GM23338 (cell line): ENCODE results near the gene CCDC174. TPM values are rescaled to one million over a fixed set of nuclear protein-coding genes. Genes with fewer than 3 reads are reported as not detected.

ENCODE experiments used
- ATAC-seq: fragments of 200-7000 bp; cut with Tn5 transposase; 3 replicates; pipeline ENCODE4 v1.9.1; 2020
- DNase-seq: peaks from one replicate; pipeline ENCODE4 v3.0.0-alpha.2; 2015; ENCODE audit warnings: low spot score
- H2AFZ ChIP-seq: fragments of 200-600 bp; sonication (generic); 2 replicates; pipeline ENCODE4 v1.8.0; 2016; ENCODE audit warnings: antibody characterized with exemption, mild to moderate bottlenecking, moderate library complexity
- H3F3A ChIP-seq: fragments of 200-600 bp; sonication (generic); replicated peaks from 2 replicates; pipeline ENCODE4 v1.8.0; 2017; ENCODE audit warnings: antibody characterized with exemption, mixed run types, low read depth
- H3K27ac ChIP-seq: fragments of 200-600 bp; sonication (generic); 2 replicates; pipeline ENCODE4 v1.6.1; 2016; ENCODE audit warnings: low read depth
- H3K27me3 ChIP-seq: fragments of 200-600 bp; sonication (generic); 2 replicates; pipeline ENCODE4 v1.8.0; 2016; ENCODE audit warnings: mild to moderate bottlenecking, mixed run types, moderate library complexity; ENCODE audit not compliant: insufficient read depth
- H3K36me3 ChIP-seq: fragments of 200-600 bp; sonication (generic); 2 replicates; pipeline ENCODE4 v1.8.0; 2016; ENCODE audit warnings: mild to moderate bottlenecking; ENCODE audit not compliant: insufficient read depth
- H3K4me1 ChIP-seq: fragments of 200-600 bp; sonication (generic); 2 replicates; pipeline ENCODE4 v1.8.0; 2016; ENCODE audit warnings: mild to moderate bottlenecking, moderate library complexity; ENCODE audit not compliant: insufficient read depth
- H3K4me2 ChIP-seq: fragments of 200-600 bp; sonication (generic); 2 replicates; pipeline ENCODE4 v1.7.1; 2017; ENCODE audit warnings: mixed run types
- H3K4me3 ChIP-seq: fragments of 200-600 bp; sonication (generic); 2 replicates; pipeline ENCODE4 v1.6.1; 2016; ENCODE audit warnings: mixed run types
- H3K79me2 ChIP-seq: fragments of 200-600 bp; sonication (generic); replicated peaks from 2 replicates; pipeline ENCODE4 v1.8.0; 2017; ENCODE audit warnings: mild to moderate bottlenecking; ENCODE audit not compliant: insufficient read depth
- H3K9me2 ChIP-seq: fragments of 200-600 bp; sonication (generic); 2 replicates; pipeline ENCODE4 v1.8.0; 2017; ENCODE audit not compliant: insufficient read depth
- H4K20me1 ChIP-seq: fragments of 200-600 bp; sonication (generic); replicated peaks from 2 replicates; pipeline ENCODE4 v1.8.0; 2017; ENCODE audit warnings: mild to moderate bottlenecking; ENCODE audit not compliant: insufficient read depth
- H3K27ac Mint-ChIP-seq: 2 replicates; pipeline ENCODE4 v1.8.0; 2020; ENCODE audit warnings: inconsistent platforms, mild to moderate bottlenecking, moderate library complexity, mixed read lengths
- H3K27me3 Mint-ChIP-seq: 3 replicates; pipeline ENCODE4 v1.8.0; 2022; ENCODE audit warnings: low read depth, mild to moderate bottlenecking, moderate library complexity, mixed read lengths, inconsistent platforms; ENCODE audit not compliant: insufficient read depth, poor library complexity
- H3K36me3 Mint-ChIP-seq: 3 replicates; pipeline ENCODE4 v1.8.0; 2021; ENCODE audit warnings: low read depth, mild to moderate bottlenecking, inconsistent platforms, moderate library complexity, mixed read lengths
- H3K4me1 Mint-ChIP-seq: 3 replicates; pipeline ENCODE4 v1.8.0; 2020; ENCODE audit warnings: mild to moderate bottlenecking, inconsistent platforms, mixed read lengths
- H3K4me3 Mint-ChIP-seq: 3 replicates; pipeline ENCODE4 v1.8.0; 2021; ENCODE audit warnings: moderate library complexity, mild to moderate bottlenecking, inconsistent platforms, mixed read lengths
- H3K9me3 Mint-ChIP-seq: 3 replicates; pipeline ENCODE4 v1.8.0; 2020; ENCODE audit warnings: moderate library complexity, mild to moderate bottlenecking, inconsistent platforms, mixed read lengths
- CREB1 ChIP-seq: fragments of 250-450 bp; sonication (Bioruptor Pico); IDR thresholded peaks from 2 replicates; pipeline ENCODE4 v1.5.0; 2020; ENCODE audit warnings: low read depth, mild to moderate bottlenecking, moderate library complexity
- CTCF ChIP-seq, 2 experiments: fragments of 200-600 bp in 1 of 2; sonication (generic) in 1 of 2; conservative IDR thresholded peaks; 2 replicates each; pipeline versions ENCODE4 v1.5.1 to v1.6.1; 2016 to 2017; ENCODE audit warnings: antibody characterized with exemption in 2 of 2, low read depth in 2 of 2, mild to moderate bottlenecking in 2 of 2, moderate library complexity in 1 of 2
- ETS1 ChIP-seq: IDR thresholded peaks from 2 replicates; pipeline ENCODE4 v1.6.1; 2016; ENCODE audit warnings: antibody characterized with exemption
- EZH2 ChIP-seq: fragments of 200-600 bp; sonication (generic); IDR thresholded peaks from one replicate; pipeline ENCODE4 v1.8.0; 2017; ENCODE audit warnings: antibody characterized with exemption, mild to moderate bottlenecking, low read depth; ENCODE audit not compliant: unreplicated experiment
- EZH2phosphoT487 ChIP-seq: fragments of 200-600 bp; sonication (generic); IDR thresholded peaks from one replicate; pipeline ENCODE4 v1.8.1; 2018; ENCODE audit warnings: antibody characterized with exemption; ENCODE audit not compliant: unreplicated experiment
- JUNB ChIP-seq: IDR thresholded peaks from one replicate; pipeline ENCODE4 v1.6.1; 2016; ENCODE audit warnings: antibody characterized with exemption; ENCODE audit not compliant: unreplicated experiment
- POLR2AphosphoS5 ChIP-seq: IDR thresholded peaks from 2 replicates; pipeline ENCODE4 v1.6.1; 2016; ENCODE audit warnings: antibody characterized with exemption, low read depth
- REST ChIP-seq: IDR thresholded peaks from one replicate; pipeline ENCODE4 v1.6.1; 2018; ENCODE audit warnings: antibody characterized with exemption; ENCODE audit not compliant: unreplicated experiment
- STAT1 ChIP-seq: IDR thresholded peaks from one replicate; pipeline ENCODE4 v1.6.1; 2016; ENCODE audit warnings: antibody characterized with exemption; ENCODE audit not compliant: unreplicated experiment
- ZNF114 ChIP-seq: fragments of 250-450 bp; sonication (Bioruptor Pico); IDR thresholded peaks from 2 replicates; pipeline ENCODE4 v1.5.0; 2020; ENCODE audit warnings: mild to moderate bottlenecking, moderate library complexity
- ZNF331 ChIP-seq: fragments of 250-450 bp; sonication (Bioruptor Pico); IDR thresholded peaks from 2 replicates; pipeline ENCODE4 v1.5.0; 2020; ENCODE audit warnings: low read depth, mild to moderate bottlenecking, moderate library complexity
- ZNF462 ChIP-seq: fragments of 250-450 bp; sonication (Bioruptor Pico); IDR thresholded peaks from 2 replicates; pipeline ENCODE4 v1.5.0; 2020; ENCODE audit warnings: mild to moderate bottlenecking, moderate library complexity
- polyA plus RNA-seq: library from polyadenylated mRNA; unstranded; fragments of >200 nt; fragmentation: Nextera tagmentation; extraction: Ambion mirVana; gene quantifications from 2 replicates; pipeline ENCODE4 v1.2.1, GENCODE V29; 2016
- total RNA-seq: library from RNA; depleted of rRNA; stranded (reverse); fragments of >200 nt; shearing (Covaris generic); gene quantifications from 2 replicates; pipeline ENCODE4 v1.2.3, GENCODE V29; 2014

The CCDC174 gene
- total and polyA plus RNA-seq, 2 experiments from 2014 or later, result 11.2 to 46.3 TPM

GRCh38 chr3:14630404-14631100 is 21.0 kb upstream of the CCDC174 start:
- Histone ChIP-seq H3K4me3 (no peak overlapping the region), H3K36me3 (no peaks in the 10 kb centered on the region), H3F3A (no peaks in the 10 kb centered on the region), H3K79me2 (no peaks in the 10 kb centered on the region), H4K20me1 (no peaks in the 10 kb centered on the region), H2AFZ (no peak overlapping the region), H3K4me2 (no peak overlapping the region), H3K4me1 (0 out of 2 replicates have a peak, but pooled peaks cover under 1% of the 10 kb centered on the region), H3K9me2 (no peaks in the 10 kb centered on the region), H3K27ac (no peak overlapping the region), H3K27me3 (no peaks in the 10 kb centered on the region)
- Mint-ChIP-seq H3K4me3 (no peak overlapping the region), H3K9me3 (no peaks in the 10 kb centered on the region), H3K4me1 (peaks cover 11% of the 10 kb centered on the region), H3K27me3 (peaks cover 4% of the 10 kb centered on the region), H3K27ac (no peak overlapping the region), H3K36me3 (no peaks in the 10 kb centered on the region)
- DNase-seq (no peak), ATAC-seq (no peak)
- TF ChIP-seq JUNB (no peak), STAT1 (no peak), POLR2AphosphoS5 (no peak), EZH2 (no peak), REST (no peak), ZNF462 (CRISPR knock-in tag) (no peak), ETS1 (no peak), CTCF (conservative IDR thresholded peaks at IDR 0.05; ENCODE audit: low read depth in 2 of 2) (no peak), ZNF331 (no peak), EZH2phosphoT487 (no peak), ZNF114 (no peak), CREB1 (no peak)
